NCI-H2196 (cell line): ENCODE measurements around the gene SAMHD1.
A peak's percentile ranks its signal among the peaks of the same experiment; 100 is the strongest.
"Not testable (repeated sequence)": the region's sequence is repeated elsewhere in the genome, so short reads cannot be mapped to it uniquely, and the experiment has no call there.

Source experiments
- DNase-seq: peaks from one replicate; lab custom pipeline; 2025; ENCODE audit not compliant: unreplicated experiment; lab: John Stamatoyannopoulos, UW

SAMHD1 gene

DNA sequence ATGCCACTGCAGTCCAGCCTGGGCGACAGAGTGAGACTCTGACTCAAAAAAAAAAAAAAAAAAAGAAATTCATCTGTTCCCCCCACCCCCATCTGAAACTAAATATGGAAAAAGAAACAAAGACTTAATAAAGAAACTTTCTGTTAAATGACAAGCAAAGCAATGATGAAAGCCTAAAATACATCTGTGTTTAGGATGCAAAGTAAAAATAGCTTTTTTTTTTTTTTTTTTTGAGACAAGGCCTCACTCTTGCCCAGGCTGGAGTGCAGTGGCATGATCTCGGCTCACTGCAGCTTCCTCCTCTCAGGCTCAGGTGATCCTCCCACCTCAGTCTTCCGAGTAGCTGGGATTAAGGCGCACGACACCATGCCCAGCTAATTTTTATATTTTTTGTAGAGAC, 76.4 kb downstream of the SAMHD1 start:
- not testable (repeated sequence) for DNase-seq

DNA sequence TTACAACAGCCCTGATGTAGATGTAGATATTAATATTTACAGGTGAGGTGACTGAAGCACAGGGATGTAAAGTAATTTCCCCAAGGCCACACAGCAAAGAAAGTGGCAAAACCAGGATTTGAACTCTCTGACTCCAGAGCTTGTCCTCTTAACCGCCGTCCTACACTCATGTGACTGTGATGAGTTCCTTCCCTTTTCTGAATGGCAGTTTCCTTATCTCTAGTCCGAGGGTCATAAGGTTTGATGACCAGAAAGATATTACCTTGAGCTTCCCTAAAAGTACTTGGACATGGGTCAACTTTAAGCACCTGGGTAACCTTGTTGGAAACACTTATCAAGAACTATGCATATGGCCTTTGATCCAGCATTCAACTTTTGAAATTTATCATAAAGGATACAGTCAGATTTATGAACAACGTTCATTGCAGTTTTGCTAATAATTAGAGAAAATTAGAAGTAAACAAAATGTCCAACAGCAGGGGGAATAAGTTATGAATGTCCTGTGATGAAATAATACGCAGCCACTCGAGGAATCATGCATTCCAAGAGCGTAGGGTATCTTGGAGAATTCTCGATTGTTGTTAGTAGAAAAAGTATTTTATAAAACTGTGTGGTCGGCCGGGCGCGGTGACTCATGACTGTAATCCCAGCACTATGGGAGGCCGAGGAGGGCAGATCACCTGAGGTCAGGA, 77.9 kb downstream of the SAMHD1 start:
- no peak for DNase-seq

DNA sequence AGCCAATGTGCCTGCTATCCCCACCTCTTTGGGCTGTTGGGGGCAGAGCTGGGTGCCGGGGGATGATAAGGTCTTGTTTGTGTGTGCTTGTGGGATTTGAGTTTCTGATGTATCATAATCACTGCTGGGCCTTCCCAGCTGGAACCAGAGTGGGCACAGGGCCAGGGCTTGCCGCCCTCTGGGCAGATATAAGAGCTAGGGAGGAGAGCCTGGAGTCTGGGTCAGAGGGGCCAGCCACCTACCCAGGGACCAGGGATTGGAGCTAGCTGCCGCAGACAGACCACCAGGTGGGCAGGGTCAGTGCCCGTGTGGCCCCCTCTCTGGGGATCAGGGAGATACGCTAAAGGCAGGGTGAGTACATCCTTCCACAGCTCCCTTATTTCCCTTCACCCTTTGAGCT, 78.7 kb downstream of the SAMHD1 start:
- peak; percentile 26 for DNase-seq

DNA sequence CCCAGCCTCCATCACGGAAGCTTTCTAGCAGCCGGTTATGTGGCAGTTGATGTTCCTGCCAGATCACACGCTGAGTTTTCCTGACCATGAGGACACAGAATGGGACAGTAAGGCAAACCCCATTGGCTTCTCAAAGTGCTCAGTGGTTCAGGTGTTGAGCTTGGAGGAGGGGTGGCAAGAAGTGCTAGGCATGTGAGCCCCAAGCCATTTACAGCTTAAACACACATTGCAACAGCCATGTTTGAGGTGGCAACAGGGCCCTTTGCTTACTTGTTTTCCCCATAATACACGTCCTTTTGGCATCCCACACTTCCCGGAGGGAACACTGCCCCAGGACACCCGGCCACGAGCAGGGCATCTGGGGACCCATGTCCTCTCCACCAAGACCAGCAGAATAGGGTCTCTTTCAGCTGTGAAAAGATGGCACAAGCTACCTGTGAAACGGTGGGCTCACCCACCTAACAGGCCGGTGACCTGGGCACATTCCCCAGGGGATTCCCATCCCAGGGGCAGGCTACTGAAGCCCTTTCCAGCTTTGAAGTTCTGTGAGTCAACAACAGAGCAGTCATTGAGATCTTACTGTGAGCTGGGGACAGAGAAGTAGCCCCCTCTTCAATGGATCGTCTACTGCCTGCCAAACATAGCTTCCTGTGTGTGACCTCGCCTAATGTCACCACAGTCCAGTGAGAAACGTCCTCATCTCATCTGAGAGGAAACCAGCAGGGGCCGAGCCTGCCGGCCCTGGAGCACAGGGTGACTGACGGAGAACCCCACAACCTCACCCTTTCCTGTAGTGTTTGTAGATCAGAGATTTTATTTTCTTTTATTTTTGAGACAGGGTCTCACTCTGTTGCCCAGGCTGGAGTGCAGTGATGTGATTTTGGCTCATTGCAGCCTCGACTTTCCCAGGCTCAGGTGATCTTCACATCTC, 79.6 kb downstream of the SAMHD1 start:
- DNase-seq = no peak

DNA sequence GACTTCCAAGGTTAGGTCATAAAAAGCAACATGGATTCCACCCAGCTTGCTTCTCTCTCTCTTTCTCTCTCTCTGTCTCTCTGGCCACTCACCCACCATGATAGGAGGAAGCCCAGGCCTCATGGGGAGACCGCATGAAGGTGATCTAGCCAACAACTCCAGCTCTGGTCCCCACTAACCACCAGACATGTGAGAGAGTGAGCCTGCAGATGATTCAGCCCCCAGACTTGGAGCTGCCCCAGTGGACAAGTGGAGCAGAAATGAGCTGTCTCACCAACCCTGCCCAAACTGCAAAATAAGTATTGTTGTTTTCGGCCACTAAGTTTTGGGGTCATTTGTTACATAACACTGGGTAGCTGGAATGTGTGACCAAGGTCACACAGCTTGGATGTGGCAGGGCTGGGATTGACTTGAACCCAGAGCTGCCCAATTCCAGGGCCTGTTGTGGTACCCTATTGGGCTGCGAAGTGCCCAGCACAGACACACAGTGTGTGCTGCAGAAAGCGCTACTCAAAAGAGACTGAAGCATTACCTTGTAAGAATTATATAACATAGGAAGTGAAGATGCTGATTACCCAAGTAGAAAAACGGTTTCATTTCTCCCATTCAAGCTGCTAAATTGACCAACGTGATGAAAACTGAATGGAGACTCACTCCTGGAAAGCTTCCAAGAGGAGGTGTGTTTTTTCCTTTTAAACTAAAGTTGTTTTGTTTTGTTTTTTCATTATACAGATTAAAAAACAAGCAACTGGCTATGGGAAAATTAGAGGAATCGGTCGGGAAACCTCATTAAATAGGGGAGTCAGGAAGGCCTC, 84.6 kb downstream of the SAMHD1 start:
- no peak for DNase-seq

DNA sequence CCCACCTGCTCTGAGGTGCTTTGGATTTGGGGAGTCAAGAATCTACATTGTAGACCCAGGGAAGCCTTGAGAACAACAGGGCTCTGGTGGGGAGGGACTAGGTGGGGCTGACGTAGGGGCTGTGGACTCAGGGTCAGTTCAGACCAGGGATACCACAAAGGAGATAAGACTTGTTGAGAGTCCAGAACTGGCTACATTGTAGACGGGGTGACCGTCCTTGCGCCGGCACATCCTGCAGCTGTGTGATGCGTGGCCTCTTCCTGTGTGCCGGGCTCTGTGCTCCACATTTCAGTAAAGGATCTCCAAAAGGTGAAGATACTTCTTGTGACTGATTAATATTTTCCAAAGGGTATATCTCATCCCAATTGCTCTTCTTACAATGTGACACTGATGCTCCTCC, 85.3 kb downstream of the SAMHD1 start:
- no peak for DNase-seq

DNA sequence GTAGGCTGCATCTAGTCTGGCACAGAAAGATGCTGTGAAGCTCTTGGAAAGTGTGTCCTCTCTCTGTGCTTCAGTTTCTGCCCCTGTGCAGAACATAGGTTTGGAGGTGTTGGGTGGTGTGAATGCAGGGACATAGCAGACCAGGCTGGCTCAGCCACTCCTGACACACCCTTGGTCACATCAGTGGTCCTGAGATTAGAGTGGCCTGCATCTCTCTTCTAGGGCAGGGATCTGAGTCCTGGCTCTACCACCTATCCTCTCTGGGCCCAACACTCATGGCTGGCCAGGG, 85.7 kb downstream of the SAMHD1 start:
- no peak for DNase-seq

DNA sequence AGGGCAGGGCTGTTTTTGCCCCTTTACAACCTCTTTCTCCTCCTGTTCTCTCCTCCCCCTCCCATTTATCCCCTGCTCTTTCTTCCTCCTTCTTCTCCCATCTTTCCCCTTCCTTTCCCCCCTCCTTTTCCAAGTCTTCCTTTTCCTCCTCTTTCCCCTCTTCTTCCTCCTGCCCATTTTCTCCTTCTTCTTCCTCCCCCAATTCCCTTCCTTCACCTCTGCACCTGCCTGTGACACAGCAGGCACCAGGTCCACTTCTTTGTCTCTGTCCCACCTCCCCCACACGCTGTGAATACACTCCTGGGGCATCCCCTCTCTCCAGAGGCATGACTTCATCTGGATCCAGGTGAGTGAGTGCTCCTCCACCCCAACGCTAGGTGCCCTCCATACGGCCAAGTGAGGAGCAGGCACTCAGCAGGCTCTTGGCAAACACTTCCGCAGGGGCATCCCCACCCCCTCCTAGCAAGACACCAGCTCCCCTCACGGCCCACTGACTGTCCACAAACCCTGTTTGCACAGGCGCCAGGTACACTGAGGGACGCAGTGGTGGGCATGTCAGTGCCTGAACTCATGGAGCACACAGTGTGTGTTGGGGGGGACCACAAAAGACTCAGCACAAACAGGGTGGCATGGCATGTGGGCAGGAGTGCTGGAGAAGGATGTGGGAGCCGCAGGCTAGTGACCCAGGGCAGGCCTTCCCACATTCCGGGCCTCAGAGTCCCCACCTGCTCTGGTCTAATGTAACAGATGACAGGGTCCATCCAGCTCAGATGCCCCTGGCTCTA, 86.2 kb downstream of the SAMHD1 start:
- no peak for DNase-seq

DNA sequence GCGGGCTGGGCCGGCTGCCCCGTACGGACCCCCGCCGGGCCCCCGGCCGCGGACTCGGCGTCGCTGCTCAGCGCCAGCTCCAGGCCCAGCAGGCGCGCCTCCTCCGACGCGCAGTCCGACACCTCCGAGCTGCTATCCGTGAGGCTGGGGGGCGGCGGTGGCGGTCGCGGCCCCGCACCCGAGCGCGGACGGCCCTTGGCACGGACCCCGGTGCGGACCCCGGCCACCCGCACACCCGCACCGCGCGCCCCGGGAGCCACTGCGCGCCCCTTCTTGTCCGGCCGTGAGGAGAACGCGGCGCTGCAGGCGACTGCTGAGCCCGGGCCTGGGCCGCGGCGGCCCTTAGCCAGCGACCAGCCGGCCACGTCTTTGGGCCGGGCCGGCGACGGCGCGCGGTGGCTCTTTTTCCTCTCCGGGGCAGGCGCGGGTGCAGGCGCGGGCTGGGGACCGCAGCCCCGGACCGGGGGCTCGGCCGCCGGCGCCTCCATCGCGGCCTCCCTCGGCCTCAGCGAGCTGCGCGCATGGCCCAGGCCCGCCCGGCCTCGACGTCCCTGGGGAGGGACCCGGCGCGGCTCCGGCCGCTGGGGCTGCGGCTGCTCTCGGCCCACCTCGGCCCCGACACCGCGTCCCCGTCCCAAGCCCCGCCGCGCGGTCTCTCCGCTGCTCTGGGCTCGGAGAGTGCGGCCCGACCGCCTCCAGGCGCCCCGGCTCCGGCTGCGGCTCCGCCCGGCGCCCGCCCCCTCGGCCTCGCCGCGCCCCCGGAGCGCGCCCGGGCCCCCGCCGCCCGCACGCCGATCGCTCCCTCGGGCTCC, 88.4 kb downstream of the SAMHD1 start:
- DNase-seq = no peak

DNA sequence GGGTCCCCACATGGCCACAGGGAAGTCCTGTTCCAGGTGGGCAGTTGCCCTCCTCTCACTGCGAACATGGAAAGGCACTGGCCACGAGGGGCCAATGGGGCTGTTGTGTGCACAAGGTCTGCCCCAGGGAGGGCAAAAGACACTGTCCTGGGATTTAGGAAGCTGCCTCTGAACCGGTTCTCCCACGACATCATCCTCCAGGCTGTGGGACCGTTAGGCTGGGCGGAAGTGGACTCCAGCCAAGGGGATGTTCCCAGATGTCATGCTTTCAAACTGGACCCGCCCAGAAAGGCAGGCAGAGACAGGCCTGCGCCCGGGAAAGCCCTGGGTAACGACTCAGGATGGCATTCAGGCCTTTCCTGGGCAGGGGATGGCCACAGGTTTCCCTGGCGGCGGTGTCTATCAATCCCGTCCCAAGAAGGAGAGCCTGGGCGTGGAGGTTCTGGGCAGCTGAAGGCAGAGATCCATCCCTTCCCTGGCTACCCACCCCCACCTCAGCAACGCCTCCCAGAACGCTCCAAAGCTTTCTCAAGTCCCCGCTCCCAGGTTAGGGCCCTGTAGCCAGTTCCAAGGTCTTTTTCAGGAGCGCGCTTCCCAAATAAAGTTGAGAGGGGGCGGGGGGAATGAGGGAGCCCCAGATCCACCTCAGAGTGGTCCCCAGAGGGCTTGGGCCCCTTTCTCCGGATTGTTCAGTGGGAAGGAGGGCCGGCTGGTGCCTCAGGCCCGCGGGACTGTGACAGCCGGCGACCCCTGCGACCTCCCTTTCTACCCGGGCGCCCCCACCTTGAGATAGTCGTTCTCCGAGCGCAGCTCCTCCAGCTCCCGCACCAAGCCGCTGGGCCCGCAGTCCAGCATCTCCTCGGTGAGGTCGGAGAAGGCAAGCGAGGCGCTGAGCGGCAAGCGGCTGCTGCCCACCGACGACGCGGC, 89.4 kb downstream of the SAMHD1 start:
- DNase-seq = peak; percentile 88

DNA sequence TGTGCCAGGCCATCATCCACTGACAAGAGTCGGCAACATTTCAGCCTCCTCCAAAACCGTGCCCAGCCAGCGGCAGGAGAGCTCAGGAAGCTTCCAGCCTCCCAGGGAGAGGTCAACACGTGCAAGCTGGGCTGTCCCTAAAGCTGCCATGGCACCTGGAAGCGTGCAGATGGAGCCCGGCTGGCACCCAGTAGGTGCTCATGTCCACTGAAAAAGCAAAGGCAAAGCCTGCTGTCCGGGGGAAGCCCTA, 90.0 kb downstream of the SAMHD1 start:
- no peak for DNase-seq

DNA sequence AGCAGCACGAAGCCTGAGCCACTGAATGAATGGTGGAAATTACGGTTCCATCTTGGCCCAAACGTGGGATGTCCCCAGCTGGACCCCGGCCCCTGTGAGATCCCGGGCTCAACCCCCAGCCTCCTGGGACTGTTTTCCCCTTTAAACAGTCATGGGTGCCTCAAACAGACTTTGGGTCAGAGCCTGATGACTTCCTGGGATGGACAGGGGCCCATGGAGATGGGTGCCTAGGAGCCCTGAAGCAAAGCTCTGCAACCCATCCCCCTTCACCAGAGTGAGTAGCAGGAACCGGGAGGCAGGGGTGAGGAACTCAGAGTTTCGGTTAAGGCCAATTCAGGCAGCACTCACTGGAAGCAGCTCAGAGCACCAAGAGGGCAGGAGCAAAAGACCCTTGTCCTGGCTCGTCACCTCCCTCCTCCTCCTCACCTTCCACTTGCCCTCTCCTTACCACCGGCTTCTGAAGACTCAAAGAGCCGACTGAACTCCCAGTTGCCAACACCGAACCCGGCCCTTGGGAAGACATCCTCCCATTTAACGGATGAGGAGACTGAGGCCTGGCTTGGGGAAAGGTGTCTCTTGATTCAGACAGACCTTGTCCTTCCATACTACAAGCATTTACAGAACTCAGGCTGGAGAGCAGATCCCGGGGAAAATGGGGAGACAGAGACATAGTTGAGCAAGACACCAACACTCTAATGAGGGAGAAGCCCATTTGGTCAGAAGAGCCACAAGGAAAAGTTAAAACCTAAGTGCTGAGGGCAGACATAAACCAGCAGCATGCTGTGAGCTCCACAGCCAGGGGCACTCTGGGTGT, 90.5 kb downstream of the SAMHD1 start:
- no peak for DNase-seq

DNA sequence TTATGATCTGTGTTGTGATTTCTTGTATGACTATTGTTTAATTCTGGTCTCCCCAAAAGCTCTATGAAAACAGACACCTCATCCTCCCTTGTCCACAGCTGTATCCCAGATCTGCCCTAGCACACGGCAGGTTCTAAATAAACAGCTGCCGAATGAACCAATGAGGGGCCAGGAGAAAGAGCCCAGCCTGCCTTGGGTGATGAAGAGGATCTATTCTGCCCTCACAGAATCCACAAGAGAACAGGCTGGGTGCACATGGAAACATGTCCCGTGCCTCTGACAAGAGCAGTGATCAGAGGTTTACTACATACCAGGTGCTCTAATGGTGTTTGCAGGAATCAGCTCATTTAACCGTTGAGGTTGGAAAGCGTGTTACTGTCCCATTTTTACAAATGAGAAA, 91.2 kb downstream of the SAMHD1 start:
- no peak for DNase-seq

DNA sequence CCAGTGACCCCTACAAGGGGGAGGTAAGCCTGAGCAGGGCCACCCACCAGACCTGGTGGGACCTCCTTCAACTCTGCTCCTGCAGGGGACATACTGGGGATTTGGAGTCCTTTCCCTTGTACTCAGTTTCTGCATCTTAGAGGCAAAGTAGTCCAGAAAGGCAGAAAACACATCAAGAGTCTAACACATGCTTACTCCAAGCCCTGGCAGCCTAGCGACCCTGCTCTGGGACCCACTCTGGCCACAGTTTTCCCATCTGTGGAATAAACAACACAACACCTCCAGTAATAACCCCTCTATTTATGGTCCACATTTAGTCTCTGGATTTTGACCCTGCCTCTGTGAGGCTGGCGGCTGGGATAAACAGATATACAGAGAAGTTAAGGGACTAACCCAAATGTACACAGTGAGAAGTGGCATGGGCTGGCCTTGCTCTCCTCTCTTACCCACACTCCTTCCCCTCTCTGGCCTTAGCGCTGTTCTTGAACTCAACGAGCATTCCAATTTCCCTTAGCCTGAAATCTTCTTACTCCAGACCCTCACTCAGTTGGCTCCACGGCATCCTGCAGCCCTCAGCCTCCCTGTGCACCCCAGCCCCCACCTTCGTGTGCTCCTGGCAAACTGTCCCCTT, 91.7 kb downstream of the SAMHD1 start:
- no peak for DNase-seq

DNA sequence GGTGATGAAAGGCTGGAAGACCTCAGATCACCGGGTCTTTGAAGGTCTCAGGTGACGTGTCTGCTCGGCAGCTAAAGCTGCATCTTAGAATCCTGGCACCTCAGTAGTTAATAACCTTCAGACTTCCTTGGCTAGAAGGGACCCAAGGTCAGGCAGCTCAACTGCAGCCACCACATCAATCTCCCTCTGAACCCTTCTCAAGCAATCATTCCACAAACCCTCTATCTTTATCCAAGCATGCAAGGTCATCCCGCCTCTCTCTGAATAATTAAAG, 92.3 kb downstream of the SAMHD1 start:
- DNase-seq = no peak

DNA sequence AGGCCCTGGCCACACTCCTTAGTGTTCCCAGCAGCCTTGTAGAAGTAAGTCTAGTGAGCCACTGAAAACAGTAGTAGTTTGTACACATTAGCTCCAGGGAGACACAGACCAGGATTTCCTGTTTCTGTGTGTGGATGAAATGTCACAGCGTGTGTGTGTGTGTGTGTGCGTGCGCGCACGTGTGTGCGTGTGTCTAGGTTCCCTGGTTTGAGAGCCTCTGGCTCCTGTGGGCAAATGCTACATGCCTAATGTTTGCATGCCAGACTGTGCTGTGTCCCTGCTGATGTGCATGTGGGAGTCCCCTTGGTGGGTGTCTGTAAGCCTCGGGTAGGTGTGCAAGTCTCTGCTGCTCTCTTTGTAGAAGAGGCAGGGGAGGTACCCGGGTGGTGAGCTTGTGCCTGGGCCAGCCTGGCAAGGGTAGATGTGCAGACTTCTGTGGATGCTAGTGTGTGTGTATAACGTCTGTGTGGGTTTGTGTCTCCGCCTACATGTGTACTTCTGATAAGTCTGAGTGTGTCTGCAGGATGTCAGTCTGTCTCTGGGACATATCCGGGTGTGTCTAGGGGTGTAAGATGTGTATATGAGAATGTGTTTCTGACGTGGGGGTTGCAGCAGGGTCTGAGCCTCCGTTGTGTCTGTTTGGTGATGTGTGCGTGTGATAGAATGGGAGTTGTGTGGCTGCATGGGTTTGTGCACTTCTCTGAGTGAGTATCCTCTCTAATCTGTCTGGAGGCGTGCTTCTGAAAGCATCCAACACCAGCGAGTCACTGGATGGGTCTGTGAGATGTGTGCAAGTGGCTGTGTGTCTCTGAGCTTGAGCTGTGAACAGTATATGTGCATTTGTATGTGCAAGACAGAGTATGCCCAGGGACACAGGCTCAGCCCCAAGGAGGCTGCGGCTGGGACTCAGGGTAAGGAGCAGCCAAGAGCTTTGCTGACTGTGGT, 94.5 kb downstream of the SAMHD1 start:
- DNase-seq = peak; percentile 18

DNA sequence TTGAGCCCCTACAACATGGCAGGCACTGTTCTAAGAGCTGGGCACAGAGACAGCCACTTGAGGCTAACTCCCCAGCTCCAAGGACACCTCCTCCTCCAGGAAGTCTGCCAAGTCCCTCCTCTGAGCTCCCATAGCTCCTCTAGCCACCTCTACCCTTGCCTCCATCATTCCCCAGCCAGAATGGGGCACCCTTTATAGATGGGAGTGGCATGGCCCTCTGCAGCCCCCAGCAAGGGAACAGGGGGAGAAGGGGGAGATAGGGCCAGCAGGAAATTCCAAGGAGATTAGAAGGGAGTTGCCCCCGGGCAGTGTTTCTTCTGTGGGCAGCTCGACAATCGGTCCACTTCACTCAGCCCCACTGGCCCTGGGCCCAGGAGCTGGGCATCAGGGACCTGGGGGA, 95.3 kb downstream of the SAMHD1 start:
- DNase-seq = peak; percentile 24
